ENCODE measurements around the gene PPP1R3C.

- TF ChIP-seq CTCF (IDR thresholded peaks at IDR 0.05) (no peak), EZH2phosphoT487 (IDR thresholded peaks at IDR 0.05) (no peak), EZH2 (IDR thresholded peaks at IDR 0.05) (no peak)
Observed at GRCh38 chr10:91593834-91594233, 39.0 kb downstream of the PPP1R3C start.
